Psoas muscle (tissue), 8 donors: ENCODE measurements around the gene LTO1. TPM values are rescaled to one million over a fixed set of nuclear protein-coding genes. Genes with fewer than 3 reads are reported as not detected.

Experiments used
- ATAC-seq, 4 donors: fragments of 200-7000 bp; cut with Tn5 transposase; one replicate each; pipeline ENCODE4 v1.9.1; 2020; ENCODE audit warnings: moderate library complexity in 3 of 4, mild to moderate bottlenecking in 2 of 4
- DNase-seq, 2 donors: peaks; one replicate each; pipeline ENCODE4 v3.0.0-alpha.2; 2020
- H3K27ac ChIP-seq: fragments of 200-600 bp; one replicate; pipeline ENCODE4 v1.8.0; 2022
- H3K27me3 ChIP-seq, 3 donors: fragments of 200-600 bp in 1 of 3; one replicate each; pipeline versions ENCODE4 v1.6.1 to v1.8.0; 2013 to 2022; ENCODE audit warnings: low read length in 2 of 3, mild to moderate bottlenecking in 2 of 3, moderate library complexity in 1 of 3; ENCODE audit not compliant: insufficient read depth in 3 of 3
- H3K36me3 ChIP-seq, 2 donors: fragments of 200-600 bp in 1 of 2; one replicate each; pipeline versions ENCODE4 v1.6.1 to v1.8.0; 2013 to 2022; ENCODE audit warnings: low read depth in 1 of 2, mild to moderate bottlenecking in 1 of 2, moderate library complexity in 1 of 2; ENCODE audit not compliant: insufficient read depth in 1 of 2
- H3K4me1 ChIP-seq: fragments of 200-600 bp; one replicate; pipeline ENCODE4 v1.8.0; 2022
- H3K4me3 ChIP-seq: fragments of 200-600 bp; one replicate; pipeline ENCODE4 v1.8.0; 2022; ENCODE audit warnings: mild to moderate bottlenecking
- H3K9me3 ChIP-seq: fragments of 200-600 bp; one replicate; pipeline ENCODE4 v1.8.0; 2022
- CTCF ChIP-seq: fragments of 200-600 bp; IDR thresholded peaks from one replicate; pipeline ENCODE4 v1.8.0; 2022; ENCODE audit warnings: antibody characterized with exemption
- WGBS, 3 donors: extraction: QIAGEN DNeasy Blood & Tissue Kit; methylation state at CpG; one replicate each; pipeline versions ENCODE4 v1.1.6 to v1.1.7; 2013; 5-methylcytosine and 5-hydroxymethylcytosine counted together
- intact Hi-C, 2 donors: fragments of 100-400 bp; cut with DNase I; formaldehyde crosslinking; loops; one replicate each; pipeline versions ENCODE4 v1.11.0 to v1.14.2; 2022
- polyA plus RNA-seq, 3 donors: library from polyadenylated mRNA; stranded (reverse); fragments of 200-250 nt; gene quantifications; one replicate each; pipeline ENCODE4 v1.2.3, GENCODE V29; 2013
- total RNA-seq, 4 donors: library from RNA; stranded (reverse); fragmentation: NEBNext Ultra II Directional in 2 of 4; extraction: Animal tissue kit (Norgen Biotek cat#: 25700) in 2 of 4; gene quantifications; one replicate each; pipeline versions ENCODE4 v1.2.1 to v1.2.4, GENCODE V29; 2021 to 2023
- donor health status: healthy with polysubstance abuse.
- donor health status: DM: no; HTN: no; CAD: no; lungs with moderate emphysema.
- donor health status: Bipolar disorder and iron deficiency.
- donor health status: healthy.
- donor health status: DM: yes; HTN: yes; CAD: no.
- donor health status: DM: no; HTN: no; CAD: no.
- donor health status: DM: no; HTN: no; CAD: no.
- donor health status: DM: yes; HTN: yes; CAD: no.

LTO1 gene
- total and polyA plus RNA-seq, 7 donors: 8.5 to 28.1 (median 9.2) TPM

GRCh38 chr11:69642549-69642912, 32.6 kb downstream of the LTO1 start:
- TF ChIP-seq CTCF: no peak
- no peak overlapping the region for H3K27ac ChIP-seq
- intact Hi-C loops: loop anchor here (2.0 to 10.0 kb wide), 3 partner anchors 195 to 348 kb away; partner anchors contain the start of gene MYEOV (in 1 of the 2)
- WGBS, 3 donors: 0% methylated on average over 21 to 40 of the region's 40 CpGs
- H3K36me3 ChIP-seq: no peaks in the 10 kb centered on the region
- DNase-seq (no peak), ATAC-seq (no peak)
- peak overlapping the region; percentile 75 for H3K4me3 ChIP-seq
- peaks cover 0 to 85% (median 20%) of the 10 kb centered on the region in 3 donors for H3K27me3 ChIP-seq
- no peaks in the 10 kb centered on the region for H3K9me3 ChIP-seq
- peaks cover 22% of the 10 kb centered on the region for H3K4me1 ChIP-seq

- DNase-seq: no peak
- TF ChIP-seq CTCF: no peak
Measured at GRCh38 chr11:69641681-69642548, 33.2 kb downstream of the LTO1 start.

GRCh38 chr11:69640995-69641581, 34.1 kb downstream of the LTO1 start, which contains the start of gene CCND1:
Gene CCND1, plus strand, starts transcription at chr11:69641156. Its CDS starts 158 bp downstream, at chr11:69641314.
- H3K27me3 ChIP-seq: peaks cover 0 to 96% (median 26%) of the 10 kb centered on the region in 3 donors
- peak within 1 kb of the TSS; percentile 75 for H3K4me3 ChIP-seq
- peak; percentile 63 to 72 for DNase-seq
- H3K4me1 ChIP-seq: peaks cover 34% of the 10 kb centered on the region
- H3K27ac ChIP-seq: no peak within 1 kb of the TSS
- no peaks in the 10 kb centered on the region for H3K9me3 ChIP-seq
- no peaks in the 10 kb centered on the region for H3K36me3 ChIP-seq
- TF ChIP-seq CTCF: peak; percentile 10
- WGBS, 3 donors: 1% methylated on average over 31 to 49 of the region's 49 CpGs
- intact Hi-C loops: loop anchor here (5.0 to 10.0 kb wide), 2 partner anchors 194 to 346 kb away; partner anchors contain the start of gene MYEOV (in 1 of the 2)
- peak in 3 of 4 donors; percentile 17 to 57 (median 49) for ATAC-seq

More at GRCh38 chr11:69641681-69642548, 33.2 kb downstream of the LTO1 start:
- Histone ChIP-seq H3K4me3 (peak overlapping the region; percentile 75), H3K9me3 (no peaks in the 10 kb centered on the region), H3K27ac (no peak overlapping the region), H3K27me3 (peaks cover 0 to 91% (median 26%) of the 10 kb centered on the region in 3 donors), H3K4me1 (peaks cover 27% of the 10 kb centered on the region), H3K36me3 (no peaks in the 10 kb centered on the region)
- intact Hi-C loops: loop anchor here (2.0 to 10.0 kb wide), 3 partner anchors 195 to 347 kb away; partner anchors contain the start of gene MYEOV (in 1 of the 2)
- no peak for ATAC-seq
- WGBS, 3 donors: 1 to 3% (median 1%) methylated on average over 41 to 68 of the region's 68 CpGs

- no peak for TF ChIP-seq CTCF
- ATAC-seq (no peak), DNase-seq (peak in 1 of 2 donors; percentile 47)
- no peaks in the 10 kb centered on the region for H3K9me3 ChIP-seq
- H3K27ac ChIP-seq: no peak overlapping the region
- peaks cover 0 to 99% (median 28%) of the 10 kb centered on the region in 3 donors for H3K27me3 ChIP-seq
- H3K4me1 ChIP-seq: peaks cover 36% of the 10 kb centered on the region
- peak overlapping the region; percentile 75 for H3K4me3 ChIP-seq
- no peaks in the 10 kb centered on the region for H3K36me3 ChIP-seq
- intact Hi-C loops: loop anchor here (5.0 to 10.0 kb wide), 2 partner anchors 193 to 346 kb away; partner anchors contain the start of gene MYEOV (in 1 of the 2)
- 5 to 8% (median 6%) methylated on average over 39 to 43 of the region's 43 CpGs for WGBS, 3 donors
Measured at GRCh38 chr11:69640260-69640994, 34.7 kb downstream of the LTO1 start.
